ENCODE data around the gene L3MBTL4. TPM values are rescaled to one million over a fixed set of nuclear protein-coding genes. Genes with fewer than 3 reads are reported as not detected.

Gene L3MBTL4
- total RNA-seq, 1 experiment from 2014 or later: 1.4 TPM

GRCh38 chr18:6022074-6022444 lies 392.7 kb downstream of the L3MBTL4 start (continued):
- TF ChIP-seq KAT7 (CRISPR knock-in tag; IDR thresholded peaks at IDR 0.05; ENCODE audit: borderline replicate concordance) (no peak), NFATC4 (CRISPR knock-in tag; IDR thresholded peaks at IDR 0.05) (no peak)

GRCh38 chr18:6021306-6022073 lies 393.2 kb downstream of the L3MBTL4 start:
- TF ChIP-seq ZNF281 (CRISPR knock-in tag; IDR thresholded peaks at IDR 0.05) (no peak), OVOL2 (CRISPR knock-in tag; IDR thresholded peaks at IDR 0.05; ENCODE audit: borderline replicate concordance) (no peak), HMGA2 (CRISPR knock-in tag; IDR thresholded peaks at IDR 0.05) (no peak), ZNF671 (CRISPR knock-in tag; IDR thresholded peaks at IDR 0.05) (no peak), FOXJ3 (CRISPR knock-in tag; IDR thresholded peaks at IDR 0.05; ENCODE audit: borderline replicate concordance) (no peak), ERG (CRISPR knock-in tag; IDR thresholded peaks at IDR 0.05) (no peak), E2F4 (CRISPR knock-in tag; IDR thresholded peaks at IDR 0.05; ENCODE audit: borderline replicate concordance, low read depth) (no peak), MAX (CRISPR knock-in tag; IDR thresholded peaks at IDR 0.05) (no peak), CBFB (CRISPR knock-in tag; IDR thresholded peaks at IDR 0.05; ENCODE audit: low read depth) (no peak), NR3C1 (CRISPR knock-in tag; conservative IDR thresholded peaks at IDR 0.05; ENCODE audit: low read depth) (no peak), SMAD4 (CRISPR knock-in tag; IDR thresholded peaks at IDR 0.05) (no peak), PRDM15 (CRISPR knock-in tag; IDR thresholded peaks at IDR 0.05) (no peak), AFF4 (CRISPR knock-in tag; IDR thresholded peaks at IDR 0.05; ENCODE audit: borderline replicate concordance) (no peak), ZNF232 (CRISPR knock-in tag; IDR thresholded peaks at IDR 0.05) (no peak), FOXP4 (CRISPR knock-in tag; IDR thresholded peaks at IDR 0.05) (no peak)
- H3K4me3 Mint-ChIP-seq: no peak overlapping the region
- H3K4me1 Mint-ChIP-seq: peaks cover 28% of the 10 kb centered on the region
- H3K27me3 Mint-ChIP-seq (ENCODE audit: low read depth): no peaks in the 10 kb centered on the region
- no peak overlapping the region for H3K27ac Mint-ChIP-seq
- H3K9me3 Mint-ChIP-seq: no peaks in the 10 kb centered on the region
- ChIA-PET CTCF (no interaction called here), POLR2A (no interaction called here)
- no peaks in the 10 kb centered on the region for H3K36me3 Mint-ChIP-seq
- no peak for ATAC-seq
- DNase-seq (ENCODE audit: low spot score): no peak

All from WTC11 (cell line).